H9 (cell line): ENCODE data around the gene CUBN. TPM values are rescaled to one million over a fixed set of nuclear protein-coding genes. Genes with fewer than 3 reads are reported as not detected.

Experiments
- DNase-seq: peaks from one replicate; pipeline ENCODE4 v3.0.0-alpha.2; 2017
- H2AFZ ChIP-seq: one replicate; pipeline ENCODE4 v1.6.1; 2013; ENCODE audit warnings: mild to moderate bottlenecking, low read length, control low read depth, moderate library complexity
- H2AK5ac ChIP-seq: 2 replicates; pipeline ENCODE4 v1.6.1; 2013; ENCODE audit warnings: low read length, control low read depth, mixed read lengths; ENCODE audit not compliant: insufficient read length
- H2BK120ac ChIP-seq: one replicate; pipeline ENCODE4 v1.6.1; 2013; ENCODE audit warnings: low read depth, mild to moderate bottlenecking, low read length, control low read depth, inconsistent platforms; ENCODE audit not compliant: poor library complexity, severe bottlenecking
- H2BK12ac ChIP-seq: 2 replicates; pipeline ENCODE4 v1.6.1; 2013; ENCODE audit warnings: low read length, control low read depth, mixed read lengths, low read depth; ENCODE audit not compliant: insufficient read length
- H2BK15ac ChIP-seq: 2 replicates; pipeline ENCODE4 v1.6.1; 2013; ENCODE audit warnings: low read depth, low read length, control low read depth
- H2BK20ac ChIP-seq: one replicate; pipeline ENCODE4 v1.6.1; 2013; ENCODE audit warnings: low read depth, mild to moderate bottlenecking, low read length, control low read depth, inconsistent platforms; ENCODE audit not compliant: poor library complexity, severe bottlenecking
- H2BK5ac ChIP-seq: 2 replicates; pipeline ENCODE4 v1.6.1; 2013; ENCODE audit warnings: low read length, control low read depth, mixed read lengths; ENCODE audit not compliant: insufficient read length
- H3K14ac ChIP-seq: 2 replicates; pipeline ENCODE4 v1.6.1; 2013; ENCODE audit warnings: low read length, control low read depth; ENCODE audit not compliant: insufficient read depth
- H3K18ac ChIP-seq: 2 replicates; pipeline ENCODE4 v1.6.1; 2013; ENCODE audit warnings: low read depth, mild to moderate bottlenecking, mixed read lengths, low read length, control low read depth; ENCODE audit not compliant: insufficient read length
- H3K23ac ChIP-seq: 2 replicates; pipeline ENCODE4 v1.6.1; 2013; ENCODE audit warnings: low read length, control low read depth, mixed read lengths, low read depth; ENCODE audit not compliant: insufficient read length
- H3K23me2 ChIP-seq: 2 replicates; pipeline ENCODE4 v1.6.1; 2013; ENCODE audit warnings: low read depth, mild to moderate bottlenecking, mixed read lengths, low read length, control low read depth; ENCODE audit not compliant: insufficient read length, poor library complexity, severe bottlenecking
- H3K27ac ChIP-seq: 2 replicates; pipeline ENCODE4 v1.5.1; 2013; ENCODE audit warnings: low read length, control low read depth, mixed read lengths, low read depth; ENCODE audit not compliant: insufficient read length
- H3K27me3 ChIP-seq: 2 replicates; pipeline ENCODE4 v1.6.1; 2013; ENCODE audit warnings: low read length, control low read depth, inconsistent platforms; ENCODE audit not compliant: insufficient read depth
- H3K4ac ChIP-seq: 2 replicates; pipeline ENCODE4 v1.6.1; 2013; ENCODE audit warnings: low read depth, mild to moderate bottlenecking, control low read depth, inconsistent platforms, low read length, moderate library complexity
- H3K4me1 ChIP-seq: 2 replicates; pipeline ENCODE4 v1.6.1; 2013; ENCODE audit warnings: low read length, control low read depth, inconsistent platforms; ENCODE audit not compliant: insufficient read depth
- H3K4me2 ChIP-seq: 2 replicates; pipeline ENCODE4 v1.6.1; 2013; ENCODE audit warnings: low read length, control low read depth, mixed read lengths; ENCODE audit not compliant: insufficient read length, insufficient read depth
- H3K56ac ChIP-seq: 2 replicates; pipeline ENCODE4 v1.6.1; 2013; ENCODE audit warnings: low read depth, mild to moderate bottlenecking, mixed read lengths, low read length, control low read depth; ENCODE audit not compliant: insufficient read length
- H3K79me1 ChIP-seq: 2 replicates; pipeline ENCODE4 v1.6.1; 2013; ENCODE audit warnings: low read depth, mild to moderate bottlenecking, moderate library complexity, low read length, control low read depth, inconsistent platforms; ENCODE audit not compliant: insufficient read depth, poor library complexity, severe bottlenecking
- H3K79me2 ChIP-seq: 2 replicates; pipeline ENCODE4 v1.6.1; 2013; ENCODE audit warnings: low read length, control low read depth, inconsistent platforms; ENCODE audit not compliant: insufficient read depth
- H3K9ac ChIP-seq: 2 replicates; pipeline ENCODE4 v1.6.1; 2013; ENCODE audit warnings: low read length, control low read depth, mixed read lengths; ENCODE audit not compliant: insufficient read length; ENCODE audit errors: extremely low read depth
- H3K9me3 ChIP-seq: one replicate; pipeline ENCODE4 v1.6.1; 2013; ENCODE audit warnings: low read depth, low read length, inconsistent platforms; ENCODE audit not compliant: control insufficient read depth
- H3T11ph ChIP-seq: one replicate; pipeline ENCODE4 v1.6.1; 2013; ENCODE audit warnings: mild to moderate bottlenecking, low read length, control low read depth, inconsistent platforms
- H4K20me1 ChIP-seq: one replicate; pipeline ENCODE4 v1.6.1; 2013; ENCODE audit not compliant: control insufficient read depth, insufficient read length, insufficient read depth
- H4K5ac ChIP-seq: 2 replicates; pipeline ENCODE4 v1.6.1; 2013; ENCODE audit warnings: low read depth, mild to moderate bottlenecking, mixed read lengths, low read length, control low read depth; ENCODE audit not compliant: insufficient read length
- H4K8ac ChIP-seq: replicated peaks from 2 replicates; pipeline ENCODE4 v1.6.1; 2013; ENCODE audit warnings: low read length, control low read depth, mixed read lengths, low read depth; ENCODE audit not compliant: insufficient read length
- H4K91ac ChIP-seq: 2 replicates; pipeline ENCODE4 v1.6.1; 2013; ENCODE audit warnings: low read depth, mild to moderate bottlenecking, moderate library complexity, mixed read lengths, low read length, control low read depth; ENCODE audit not compliant: insufficient read length
- H3K27ac Mint-ChIP-seq, 3 experiments: 2 replicates in 2 of 3; 3 replicates in 1 of 3; pipeline ENCODE4 v1.8.0; 2020 to 2021; ENCODE audit warnings: mixed read lengths in 3 of 3, mild to moderate bottlenecking in 1 of 3, moderate library complexity in 1 of 3
- H3K27me3 Mint-ChIP-seq: 2 replicates; pipeline ENCODE4 v1.8.0; 2021; ENCODE audit warnings: low read depth, mild to moderate bottlenecking, moderate library complexity, mixed read lengths
- H3K36me3 Mint-ChIP-seq, 3 experiments: 2 replicates in 2 of 3; 3 replicates in 1 of 3; pipeline ENCODE4 v1.8.0; 2020 to 2021; ENCODE audit warnings: low read depth in 3 of 3, mixed read lengths in 3 of 3; ENCODE audit not compliant: insufficient read depth in 1 of 3
- H3K4me1 Mint-ChIP-seq, 2 experiments: 2 replicates each; pipeline ENCODE4 v1.8.0; 2020; ENCODE audit warnings: mixed read lengths in 2 of 2
- H3K4me3 Mint-ChIP-seq, 2 experiments: 2 replicates in 1 of 2; 3 replicates in 1 of 2; pipeline ENCODE4 v1.8.0; 2020 to 2021; ENCODE audit warnings: mild to moderate bottlenecking in 2 of 2, mixed read lengths in 2 of 2, moderate library complexity in 1 of 2
- H3K9me3 Mint-ChIP-seq, 2 experiments: 2 replicates in 1 of 2; 3 replicates in 1 of 2; pipeline ENCODE4 v1.8.0; 2020; ENCODE audit warnings: mild to moderate bottlenecking in 2 of 2, mixed read lengths in 2 of 2, moderate library complexity in 1 of 2
- WGBS: extraction: QIAGEN DNeasy Blood & Tissue Kit; methylation state at CpG from one replicate; pipeline ENCODE4 v1.1.7; 2013; ENCODE audit warnings: missing lambda C conversion rate, low lambda C conversion rate, mixed read lengths; ENCODE audit not compliant: insufficient read length; ENCODE audit errors: extremely low coverage; 5-methylcytosine and 5-hydroxymethylcytosine counted together
- total RNA-seq: library from RNA; stranded (reverse); gene quantifications from 2 replicates; pipeline ENCODE4 v1.2.1, GENCODE V29; 2021
- TF ChIP-seq, protein P1 (sequence below): fragments of 200-600 bp; sonication (generic); conservative IDR thresholded peaks from 3 replicates; pipeline ENCODE4 v1.8.0; 2021; ENCODE audit warnings: antibody characterized with exemption, mild to moderate bottlenecking

The CUBN gene
- total RNA-seq, 1 experiment from 2014 or later: 0.26 TPM

DNA sequence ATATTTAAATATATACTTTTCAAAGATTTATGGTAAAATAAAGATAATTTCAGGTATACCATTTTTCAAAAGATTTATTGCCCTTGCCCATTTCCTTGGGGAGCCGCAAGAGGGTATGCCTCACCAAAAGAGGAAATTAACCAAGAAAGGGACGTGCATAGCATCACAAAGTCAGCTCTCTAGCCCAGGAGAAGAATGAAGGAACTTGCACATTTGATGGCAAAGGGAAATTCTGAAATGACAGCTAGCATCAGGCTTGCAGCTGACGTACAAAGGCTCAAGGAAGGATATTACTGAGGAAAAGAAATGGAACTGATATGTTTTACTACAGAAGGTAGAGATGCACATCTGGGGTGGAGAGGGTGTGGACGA is 218.8 kb downstream of the CUBN start:
- Histone ChIP-seq H2AK5ac (no peak overlapping the region), H2BK15ac (no peak overlapping the region), H3K79me1 (no peaks in the 10 kb centered on the region), H4K8ac (no peak overlapping the region), H4K5ac (no peak overlapping the region), H3K23ac (no peak overlapping the region), H3K14ac (no peak overlapping the region), H3K9me3 (no peaks in the 10 kb centered on the region), H2BK20ac (no peak overlapping the region), H4K20me1 (no peaks in the 10 kb centered on the region), H2BK12ac (no peak overlapping the region), H3K27me3 (no peaks in the 10 kb centered on the region), H3K79me2 (no peaks in the 10 kb centered on the region), H3K18ac (no peak overlapping the region), H3K56ac (no peak overlapping the region), H3K4me2 (no peak overlapping the region), H3K4me1 (no peaks in the 10 kb centered on the region), H3T11ph (no peak overlapping the region), H2AFZ (no peak overlapping the region), H3K9ac (no peak overlapping the region), H3K4ac (no peak overlapping the region), H4K91ac (no peak overlapping the region), H3K23me2 (no peaks in the 10 kb centered on the region), H2BK5ac (no peak overlapping the region), H2BK120ac (no peak overlapping the region), H3K27ac (no peak overlapping the region)
- H3K4me3 Mint-ChIP-seq: no peak overlapping the region
- no peaks in the 10 kb centered on the region for H3K27me3 Mint-ChIP-seq
- TF ChIP-seq, protein P1, sequence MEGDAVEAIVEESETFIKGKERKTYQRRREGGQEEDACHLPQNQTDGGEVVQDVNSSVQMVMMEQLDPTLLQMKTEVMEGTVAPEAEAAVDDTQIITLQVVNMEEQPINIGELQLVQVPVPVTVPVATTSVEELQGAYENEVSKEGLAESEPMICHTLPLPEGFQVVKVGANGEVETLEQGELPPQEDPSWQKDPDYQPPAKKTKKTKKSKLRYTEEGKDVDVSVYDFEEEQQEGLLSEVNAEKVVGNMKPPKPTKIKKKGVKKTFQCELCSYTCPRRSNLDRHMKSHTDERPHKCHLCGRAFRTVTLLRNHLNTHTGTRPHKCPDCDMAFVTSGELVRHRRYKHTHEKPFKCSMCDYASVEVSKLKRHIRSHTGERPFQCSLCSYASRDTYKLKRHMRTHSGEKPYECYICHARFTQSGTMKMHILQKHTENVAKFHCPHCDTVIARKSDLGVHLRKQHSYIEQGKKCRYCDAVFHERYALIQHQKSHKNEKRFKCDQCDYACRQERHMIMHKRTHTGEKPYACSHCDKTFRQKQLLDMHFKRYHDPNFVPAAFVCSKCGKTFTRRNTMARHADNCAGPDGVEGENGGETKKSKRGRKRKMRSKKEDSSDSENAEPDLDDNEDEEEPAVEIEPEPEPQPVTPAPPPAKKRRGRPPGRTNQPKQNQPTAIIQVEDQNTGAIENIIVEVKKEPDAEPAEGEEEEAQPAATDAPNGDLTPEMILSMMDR: no peak
- peaks cover 7% of the 10 kb centered on the region in 2 experiments; a peak in 2 of 4 replicates for H3K4me1 Mint-ChIP-seq
- H3K36me3 Mint-ChIP-seq: no peaks in the 10 kb centered on the region
- no CpG with 5 or more reads among the region's 4 CpGs for WGBS
- H3K27ac Mint-ChIP-seq: no peak overlapping the region
- H3K9me3 Mint-ChIP-seq: no peaks in the 10 kb centered on the region
- no peak for DNase-seq
